Transverse colon (tissue), 4 donors: ENCODE data around the gene LRRC7. TPM values are rescaled to one million over a fixed set of nuclear protein-coding genes. Genes with fewer than 3 reads are reported as not detected.

Experiments
- DNase-seq: peaks from one replicate; pipeline ENCODE4 v3.0.0-alpha.2; 2019
- H3K27ac ChIP-seq, 4 donors: fragments of 200-600 bp; sonication (generic); 2 replicates each; pipeline ENCODE4 v1.5.1; 2016 to 2018; ENCODE audit warnings: inconsistent platforms in 4 of 4
- H3K27me3 ChIP-seq: fragments of 200-600 bp; sonication (generic); 2 replicates; pipeline ENCODE4 v1.5.1; 2017; ENCODE audit warnings: inconsistent platforms
- H3K36me3 ChIP-seq, 4 donors: fragments of 200-600 bp; sonication (generic); 2 replicates each; pipeline ENCODE4 v1.5.1; 2017 to 2019; ENCODE audit warnings: inconsistent platforms in 4 of 4
- H3K4me1 ChIP-seq, 4 donors: fragments of 200-600 bp; sonication (generic); 2 replicates each; pipeline ENCODE4 v1.5.1; 2017 to 2020; ENCODE audit warnings: inconsistent platforms in 4 of 4
- H3K4me3 ChIP-seq, 4 donors: fragments of 200-600 bp; sonication (generic); 1 replicate in 1 of 4; 2 replicates in 3 of 4; pipeline versions ENCODE4 v1.5.1 to v1.6.1; 2017 to 2019; ENCODE audit warnings: inconsistent platforms in 4 of 4
- H3K9me3 ChIP-seq, 2 donors: fragments of 200-600 bp; sonication (generic); 2 replicates each; pipeline ENCODE4 v1.5.1; 2017 to 2019; ENCODE audit warnings: inconsistent platforms in 2 of 2
- EP300 ChIP-seq: sonication (generic); formaldehyde crosslinking; IDR thresholded peaks from one replicate; pipeline ENCODE4 v1.6.1; 2017; ENCODE audit warnings: antibody characterized with exemption, low read depth
- POLR2A ChIP-seq: fragments of 450-650 bp; IDR thresholded peaks from one replicate; pipeline ENCODE4 v1.6.1; 2016; ENCODE audit warnings: antibody characterized with exemption, mild to moderate bottlenecking, moderate library complexity
- POLR2AphosphoS5 ChIP-seq, 3 donors: sonication (generic); formaldehyde crosslinking; IDR thresholded peaks; one replicate each; pipeline ENCODE4 v1.6.1; 2016; ENCODE audit warnings: antibody characterized with exemption in 3 of 3
- WGBS, 2 donors: methylation state at CpG; one replicate each; pipeline ENCODE4 v1.1.5; 2018; ENCODE audit warnings: low coverage in 1 of 2; 5-methylcytosine and 5-hydroxymethylcytosine counted together
- in situ Hi-C, 4 donors: fragments of 200-750 bp; cut with MboI; loops; one replicate each; pipeline versions ENCODE4 v1.15.0 to v1.15.1; 2017; ENCODE audit warnings: low sequenced_read_pairs in 3 of 4, low pct_ligation_motif_present in 1 of 4, low pct_unique_long_range_greater_than_20kb in 1 of 4
- intact Hi-C: fragments of 100-400 bp; cut with DNase I; formaldehyde crosslinking; loops from one replicate; pipeline ENCODE4 v1.15.1; 2023; ENCODE audit warnings: low total_unique reads
- total RNA-seq, 4 donors: library from RNA; depleted of rRNA; stranded (reverse); fragments of >200 nt; gene quantifications; one replicate each; pipeline ENCODE4 v1.1.0, GENCODE V29; 2016
- TF ChIP-seq, protein P1 (sequence below), 5 experiments: fragments of 200-600 bp in 3 of 5; fragments of 450-650 bp in 2 of 5; sonication (generic) in 3 of 5; IDR thresholded peaks; 1 replicate in 2 of 5; 2 replicates in 3 of 5; pipeline ENCODE4 v1.5.1; 2016 to 2017; ENCODE audit warnings: antibody characterized with exemption in 5 of 5, inconsistent platforms in 3 of 5, mild to moderate bottlenecking in 2 of 5, moderate library complexity in 1 of 5

Gene LRRC7
- total RNA-seq, 4 donors from 2014 or later = 0.32 to 1.1 TPM; not detected in 2

DNA sequence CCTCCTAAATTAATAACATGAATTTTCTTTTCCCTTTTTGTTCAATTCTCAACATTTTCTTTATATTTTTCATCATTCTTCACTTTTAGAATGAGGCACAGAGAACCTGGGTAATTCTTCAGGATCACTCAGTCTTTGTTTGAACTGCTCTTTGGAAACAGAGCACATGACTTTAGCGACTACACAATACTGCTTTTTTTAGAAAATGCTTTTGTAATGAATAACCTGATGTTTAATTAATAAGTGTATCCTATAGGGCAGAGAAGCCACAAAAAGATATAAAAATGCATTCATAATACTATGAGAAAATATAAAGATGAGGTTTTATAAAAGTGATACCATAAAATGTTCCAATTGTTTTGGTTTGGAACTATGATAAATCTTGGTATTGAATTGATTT is 77.8 kb downstream of the LRRC7 start:
- no peak for DNase-seq
- H3K9me3 ChIP-seq = no peaks in the 10 kb centered on the region
- no peak overlapping the region for H3K27ac ChIP-seq
- 44 to 57% methylated on average over 1 of the region's 1 CpG for WGBS, 2 donors
- H3K4me1 ChIP-seq = no peaks in the 10 kb centered on the region
- TF ChIP-seq, protein P1, sequence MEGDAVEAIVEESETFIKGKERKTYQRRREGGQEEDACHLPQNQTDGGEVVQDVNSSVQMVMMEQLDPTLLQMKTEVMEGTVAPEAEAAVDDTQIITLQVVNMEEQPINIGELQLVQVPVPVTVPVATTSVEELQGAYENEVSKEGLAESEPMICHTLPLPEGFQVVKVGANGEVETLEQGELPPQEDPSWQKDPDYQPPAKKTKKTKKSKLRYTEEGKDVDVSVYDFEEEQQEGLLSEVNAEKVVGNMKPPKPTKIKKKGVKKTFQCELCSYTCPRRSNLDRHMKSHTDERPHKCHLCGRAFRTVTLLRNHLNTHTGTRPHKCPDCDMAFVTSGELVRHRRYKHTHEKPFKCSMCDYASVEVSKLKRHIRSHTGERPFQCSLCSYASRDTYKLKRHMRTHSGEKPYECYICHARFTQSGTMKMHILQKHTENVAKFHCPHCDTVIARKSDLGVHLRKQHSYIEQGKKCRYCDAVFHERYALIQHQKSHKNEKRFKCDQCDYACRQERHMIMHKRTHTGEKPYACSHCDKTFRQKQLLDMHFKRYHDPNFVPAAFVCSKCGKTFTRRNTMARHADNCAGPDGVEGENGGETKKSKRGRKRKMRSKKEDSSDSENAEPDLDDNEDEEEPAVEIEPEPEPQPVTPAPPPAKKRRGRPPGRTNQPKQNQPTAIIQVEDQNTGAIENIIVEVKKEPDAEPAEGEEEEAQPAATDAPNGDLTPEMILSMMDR (IDR thresholded peaks at IDR 0.05) = no peak
- TF ChIP-seq POLR2A = no peak
- TF ChIP-seq POLR2AphosphoS5 (IDR thresholded peaks at IDR 0.05) = no peak
- no peak for TF ChIP-seq EP300
- no peak overlapping the region for H3K4me3 ChIP-seq
- no peaks in the 10 kb centered on the region for H3K36me3 ChIP-seq
- intact Hi-C loops = no loop called here
- in situ Hi-C loops = no loop called here
- H3K27me3 ChIP-seq = no peaks in the 10 kb centered on the region

DNA sequence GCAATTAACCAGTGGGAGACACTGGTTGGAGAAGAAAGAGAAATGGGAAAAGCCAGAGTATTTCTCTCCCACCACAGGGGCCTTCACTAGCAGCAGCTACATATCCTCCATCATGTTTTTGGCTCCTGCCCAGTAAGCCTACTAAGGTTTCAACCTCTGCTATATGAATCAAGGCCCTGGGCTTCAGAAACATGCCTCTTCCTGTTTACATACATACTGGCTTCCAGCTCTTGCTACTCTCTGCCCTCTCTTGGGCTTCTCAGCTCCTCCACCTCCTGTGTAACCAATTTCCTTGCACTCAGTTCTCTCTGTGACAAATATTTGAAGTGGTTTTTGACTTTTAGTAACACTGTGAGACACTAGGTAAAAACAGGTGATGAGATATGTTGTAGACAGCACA is 80.8 kb downstream of the LRRC7 start:
- TF ChIP-seq EP300 (no peak), POLR2AphosphoS5 (IDR thresholded peaks at IDR 0.05) (no peak)
- TF ChIP-seq, protein P1 (IDR thresholded peaks at IDR 0.05) = no peak
- Histone ChIP-seq H3K9me3 (no peaks in the 10 kb centered on the region), H3K4me3 (no peak overlapping the region), H3K36me3 (no peaks in the 10 kb centered on the region), H3K27ac (no peak overlapping the region), H3K4me1 (no peaks in the 10 kb centered on the region), H3K27me3 (no peaks in the 10 kb centered on the region)
- intact Hi-C loops = no loop called here
- in situ Hi-C loops = no loop called here
- no peak for DNase-seq

DNA sequence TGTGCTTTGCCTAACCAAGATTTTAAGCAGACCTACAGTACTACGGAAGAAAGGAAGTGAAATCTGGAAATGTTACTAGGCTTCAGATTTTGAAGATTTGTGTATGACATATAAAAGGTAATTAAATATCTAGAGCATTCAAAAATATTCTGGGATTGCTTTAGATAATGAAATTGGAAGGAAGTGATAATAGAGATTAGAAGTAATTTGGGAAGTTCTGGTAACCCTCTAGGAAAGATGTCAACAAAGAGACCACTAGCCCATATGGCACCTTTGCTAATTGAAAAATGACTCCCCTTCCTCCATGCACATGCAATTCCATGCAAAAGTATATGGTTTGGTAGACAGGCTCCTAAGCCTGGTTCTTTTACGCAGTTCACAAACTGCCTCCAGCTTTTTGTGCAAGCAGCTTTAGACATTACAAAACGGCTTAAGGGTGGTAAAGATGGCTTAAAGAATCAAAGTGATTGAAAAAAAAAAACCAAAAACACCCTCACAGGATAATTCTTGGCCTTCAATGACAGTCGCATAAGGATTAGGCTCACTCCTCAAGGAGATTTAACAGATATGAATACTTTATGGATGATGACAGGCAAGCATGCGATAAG is 81.8 kb downstream of the LRRC7 start:
- H3K27me3 ChIP-seq = no peaks in the 10 kb centered on the region
- TF ChIP-seq POLR2A (no peak), EP300 (no peak), POLR2AphosphoS5 (IDR thresholded peaks at IDR 0.05) (no peak)
- TF ChIP-seq, protein P1 (IDR thresholded peaks at IDR 0.05) = no peak
- H3K4me1 ChIP-seq = no peaks in the 10 kb centered on the region
- 79 to 82% methylated on average over 5 of the region's 5 CpGs for WGBS, 2 donors
- no peaks in the 10 kb centered on the region for H3K36me3 ChIP-seq
- no peak for DNase-seq
- no peaks in the 10 kb centered on the region for H3K9me3 ChIP-seq
- no peak overlapping the region for H3K27ac ChIP-seq
- intact Hi-C loops = no loop called here
- in situ Hi-C loops = no loop called here
- H3K4me3 ChIP-seq = no peak overlapping the region

DNA sequence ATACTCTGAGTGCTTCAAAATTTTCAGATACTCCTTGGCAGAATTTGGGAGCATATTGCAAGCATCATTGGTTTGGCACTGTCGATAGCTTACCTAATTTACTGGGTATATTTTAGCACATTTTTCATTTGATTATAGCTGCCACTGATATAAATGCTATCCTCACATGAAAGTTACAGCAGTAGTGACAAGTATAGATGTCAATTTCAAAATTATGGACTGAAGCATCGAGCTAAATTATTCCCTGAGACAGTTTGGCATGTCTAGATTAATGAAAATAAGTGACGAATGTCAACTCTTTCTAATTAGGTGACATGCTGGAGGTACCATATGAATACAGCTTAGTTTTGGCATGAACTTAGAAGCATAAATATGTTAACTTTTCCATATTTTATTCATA is 83.1 kb downstream of the LRRC7 start:
- TF ChIP-seq EP300 (no peak), POLR2A (no peak), POLR2AphosphoS5 (IDR thresholded peaks at IDR 0.05) (no peak)
- TF ChIP-seq, protein P1 (IDR thresholded peaks at IDR 0.05) = no peak
- H3K27me3 ChIP-seq = no peaks in the 10 kb centered on the region
- intact Hi-C loops (no loop called here), in situ Hi-C loops (no loop called here)
- no peaks in the 10 kb centered on the region for H3K9me3 ChIP-seq
- no peaks in the 10 kb centered on the region for H3K36me3 ChIP-seq
- no peak for DNase-seq
- no peak overlapping the region for H3K27ac ChIP-seq
- 73 to 80% methylated on average over 3 of the region's 3 CpGs for WGBS, 2 donors
- no peaks in the 10 kb centered on the region for H3K4me1 ChIP-seq
- no peak overlapping the region for H3K4me3 ChIP-seq
